GDM1 (cell line): ENCODE results near the gene ARHGAP26.

ENCODE experiments used
- DNase-seq: peaks from one replicate; lab custom pipeline; 2025; lab: John Stamatoyannopoulos, UW

Gene ARHGAP26

DNA sequence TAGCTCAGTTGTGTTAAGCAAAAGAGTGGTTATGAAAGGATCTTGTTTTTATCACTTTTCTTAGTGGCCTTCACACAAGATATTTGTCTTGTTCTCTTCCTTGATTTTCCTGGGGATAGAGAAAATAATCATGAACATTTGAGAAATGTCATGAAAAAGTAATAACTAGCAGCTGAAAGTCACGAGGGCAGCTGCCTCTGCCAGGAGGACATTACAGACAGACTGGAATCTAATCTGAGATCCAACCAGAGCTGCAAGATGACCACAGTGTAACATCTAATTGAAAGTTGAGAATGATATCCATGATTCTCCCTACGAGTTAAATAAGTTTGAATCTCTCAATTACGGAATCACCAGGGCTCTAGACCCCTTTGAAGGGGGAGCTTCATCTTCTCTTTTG, 274.9 kb downstream of the ARHGAP26 start:
- no peak for DNase-seq

DNA sequence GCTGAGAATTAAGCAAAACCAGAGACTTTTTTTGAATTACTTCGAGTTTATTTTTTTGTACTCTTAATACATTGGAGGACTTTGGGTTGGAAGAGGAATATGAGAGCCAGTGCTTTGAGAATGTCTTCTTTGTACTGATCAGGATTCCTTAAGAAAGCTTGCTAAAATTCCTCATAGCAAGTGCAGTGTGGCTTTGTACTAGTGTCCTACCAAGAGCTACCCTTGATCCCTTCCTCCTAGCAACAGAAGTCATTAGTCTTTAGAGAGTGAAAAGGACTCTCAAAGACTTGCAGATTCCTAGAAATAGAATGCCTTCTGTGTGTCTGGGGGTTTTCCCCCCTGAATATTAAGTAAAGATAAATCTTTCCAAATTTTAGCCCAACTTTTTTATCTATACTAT, 276.1 kb downstream of the ARHGAP26 start:
- DNase-seq: no peak

DNA sequence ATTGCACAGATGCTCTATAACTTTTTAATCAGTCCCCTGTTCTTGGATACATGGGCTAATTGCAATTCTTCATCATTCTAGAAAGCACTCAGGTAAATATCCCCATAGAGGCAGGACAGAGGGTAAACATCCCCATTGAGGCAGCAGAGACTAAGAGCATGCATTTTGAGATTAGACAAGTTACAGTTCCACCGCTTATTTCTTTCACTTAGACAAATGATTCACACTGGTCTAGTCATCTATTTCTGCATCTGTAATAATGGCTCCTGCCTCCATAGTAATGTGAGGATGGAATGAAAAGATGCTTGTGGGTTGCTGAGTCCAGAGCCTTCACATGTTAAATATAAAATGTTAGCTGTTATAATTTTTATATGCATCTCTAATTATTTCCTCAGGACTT, 276.9 kb downstream of the ARHGAP26 start:
- DNase-seq: no peak

DNA sequence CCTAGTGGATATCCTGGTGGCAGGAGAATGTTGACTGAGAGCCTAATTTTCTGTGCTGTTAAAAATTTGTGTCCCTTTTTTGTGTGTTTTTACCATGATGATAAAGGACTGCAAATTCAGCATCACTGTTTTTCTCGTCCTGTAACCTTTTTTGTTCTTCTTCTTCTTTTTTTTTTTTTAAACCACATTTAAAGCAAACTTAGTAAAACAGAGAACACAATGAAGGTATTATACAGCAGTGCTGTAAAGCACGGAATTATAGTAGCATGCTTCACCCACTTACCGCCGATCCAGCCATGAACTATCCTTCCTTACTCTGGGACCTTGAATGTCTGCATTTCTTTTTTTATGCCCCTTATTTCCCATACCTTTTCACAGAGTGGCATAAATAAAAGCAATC, 280.0 kb downstream of the ARHGAP26 start:
- DNase-seq: no peak

DNA sequence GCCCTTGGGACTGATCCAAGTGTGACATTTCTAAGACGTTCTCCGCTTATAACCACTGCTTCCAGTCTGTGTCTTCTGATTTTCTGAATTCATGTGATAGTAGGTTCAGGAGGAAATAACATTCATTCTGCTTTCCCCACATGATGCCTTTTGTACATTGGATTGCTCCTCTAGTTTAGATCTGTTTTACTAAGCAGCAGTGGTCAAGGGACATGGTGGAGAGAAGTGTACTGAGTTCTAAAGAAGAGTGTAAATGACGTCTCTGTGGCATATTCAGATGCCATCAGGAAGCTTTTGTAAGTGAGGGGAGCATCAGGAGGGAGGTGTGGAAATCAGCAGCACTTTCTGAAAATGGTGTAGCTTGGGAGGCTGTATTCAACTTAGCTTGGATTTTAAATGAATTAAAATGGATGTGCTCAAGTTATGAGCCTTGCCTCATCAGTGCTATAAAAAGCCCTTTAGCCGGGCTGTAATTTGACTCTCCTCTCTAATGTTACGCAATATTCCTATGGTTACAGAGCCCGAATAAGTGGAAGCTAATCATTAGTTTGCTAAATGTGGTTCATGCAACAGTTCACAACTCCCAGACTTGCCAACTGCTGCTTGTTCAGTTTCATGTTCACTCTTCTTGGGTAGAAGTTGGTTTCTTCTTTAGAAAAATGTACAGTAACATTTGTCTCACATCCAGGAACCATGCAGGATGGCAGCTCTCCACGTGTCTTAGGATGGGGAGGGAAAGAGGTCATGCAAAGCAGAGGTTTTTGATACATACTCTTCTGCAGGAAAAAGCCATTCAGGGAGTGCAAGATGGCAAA, 281.3 kb downstream of the ARHGAP26 start:
- no peak for DNase-seq

DNA sequence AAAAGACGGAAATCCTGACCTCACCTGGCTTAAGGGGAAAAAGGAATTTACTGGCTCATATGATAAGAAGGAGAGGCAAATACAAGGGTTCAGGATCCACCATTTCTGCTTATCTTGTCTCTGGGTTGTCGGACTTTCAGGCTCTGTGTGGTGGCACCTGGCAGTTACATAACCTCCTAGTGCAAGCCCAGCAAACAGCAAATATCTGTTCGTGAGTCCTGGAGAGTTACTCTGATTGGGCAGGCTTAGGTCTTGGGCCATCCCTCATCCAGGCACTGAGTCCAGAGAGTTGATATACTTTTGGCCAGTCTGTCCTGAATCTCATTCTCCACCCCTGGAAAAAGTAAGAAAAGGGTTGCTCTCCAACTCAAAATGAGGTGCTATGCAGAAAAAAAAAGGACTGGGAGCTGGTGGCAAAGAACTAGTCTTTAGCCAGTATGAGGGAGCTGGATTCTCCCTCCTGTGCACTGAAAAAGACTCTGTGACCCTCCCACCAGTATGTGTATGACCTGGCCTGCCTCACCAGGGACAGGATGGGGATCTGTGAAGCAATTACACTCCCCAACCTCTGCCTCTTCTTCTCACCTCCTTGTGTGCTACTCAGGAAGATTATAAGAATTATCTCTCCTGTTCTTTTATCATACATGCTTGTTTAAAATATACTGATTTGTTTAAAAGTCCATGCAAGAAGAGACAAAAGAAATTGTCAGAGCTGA, 282.9 kb downstream of the ARHGAP26 start:
- DNase-seq: no peak

DNA sequence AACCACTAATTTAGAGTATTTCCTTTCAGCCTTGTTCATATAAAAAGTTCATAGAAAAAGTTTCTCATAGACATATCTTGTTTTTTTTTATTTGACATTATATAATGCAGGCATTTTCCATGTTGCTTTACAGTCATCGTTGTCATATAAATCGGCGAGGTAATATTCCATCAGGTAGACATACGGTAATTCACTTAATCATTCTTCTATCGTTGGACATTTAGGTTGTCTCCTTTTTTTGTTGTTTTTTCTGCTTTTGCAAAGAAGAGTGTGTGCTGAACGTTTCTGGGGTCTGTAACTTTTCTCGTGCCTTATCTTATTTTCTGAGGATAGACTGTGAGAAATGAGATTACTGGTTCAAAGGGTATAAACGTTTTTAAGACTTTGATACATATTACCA, 283.6 kb downstream of the ARHGAP26 start:
- DNase-seq: no peak

DNA sequence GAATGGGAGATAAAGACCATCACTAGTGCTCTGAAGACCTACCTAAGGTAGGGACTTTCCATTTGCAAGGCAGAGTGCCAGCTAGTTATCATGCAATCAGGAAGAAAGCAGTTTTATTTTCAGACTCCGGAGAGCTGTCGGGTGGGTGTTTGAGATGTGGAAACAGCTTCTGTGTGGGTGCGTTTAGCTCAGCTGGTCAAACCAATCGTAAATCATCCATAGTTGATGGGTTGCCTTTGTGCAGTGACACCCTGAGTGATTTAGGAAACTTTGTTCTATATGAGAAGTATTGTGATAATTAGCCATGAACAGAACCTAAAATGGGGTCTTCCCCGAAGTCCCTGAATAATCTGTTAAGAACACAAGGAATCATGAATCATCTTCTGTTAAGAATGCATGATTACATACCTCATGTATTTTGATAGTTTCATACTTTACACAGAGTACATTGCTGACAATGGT, 284.3 kb downstream of the ARHGAP26 start:
- no peak for DNase-seq

DNA sequence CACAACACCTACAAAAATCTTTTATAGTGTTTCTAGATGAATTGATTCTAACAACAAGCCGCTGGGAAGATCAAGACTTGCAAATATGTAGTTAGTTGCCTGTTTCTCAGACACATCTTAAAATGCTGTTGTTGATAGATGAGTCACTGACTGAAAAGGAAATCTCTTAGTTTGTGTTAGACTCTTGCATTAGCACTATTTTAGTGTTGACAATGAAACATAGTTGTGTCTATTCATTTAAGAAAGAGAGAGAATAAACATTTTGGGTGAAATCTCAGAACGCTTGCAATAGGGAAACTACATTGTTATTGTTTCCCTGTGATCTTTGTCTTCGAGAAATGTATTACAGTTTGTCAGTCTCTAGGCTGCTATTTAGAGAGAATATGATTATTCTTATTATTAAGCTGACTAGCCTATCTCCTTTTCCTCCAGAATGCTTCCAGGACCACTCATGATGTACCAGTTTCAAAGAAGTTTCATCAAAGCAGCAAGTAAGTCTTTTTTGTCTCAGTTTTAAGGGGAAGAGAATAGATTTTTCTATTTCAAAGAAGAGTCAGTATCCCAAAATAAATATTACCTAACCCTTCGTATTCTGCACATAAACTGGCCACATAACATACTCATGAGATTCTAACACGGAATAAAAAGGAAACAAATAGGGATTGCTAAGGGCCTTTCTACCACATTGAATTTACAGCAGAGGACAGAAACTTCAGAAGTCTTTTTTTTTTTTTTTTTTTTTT, 285.6 kb downstream of the ARHGAP26 start:
- no peak for DNase-seq

DNA sequence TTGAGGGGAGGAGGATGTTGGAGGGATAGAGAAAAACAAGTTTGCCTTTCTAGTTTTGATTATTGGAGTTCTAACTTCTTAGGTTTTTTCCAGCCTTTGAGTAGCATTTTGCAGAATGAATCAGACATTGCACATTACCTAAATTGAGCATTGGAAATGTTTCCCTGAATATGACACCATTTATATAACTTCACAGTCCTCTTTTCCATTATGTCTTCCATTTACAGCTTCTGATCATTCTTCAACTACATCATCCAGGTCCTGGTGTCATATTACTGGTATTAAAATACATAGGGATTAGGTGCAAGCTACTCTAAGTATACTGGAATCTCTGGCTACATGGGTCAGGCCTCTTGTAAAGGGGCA, 286.1 kb downstream of the ARHGAP26 start:
- no peak for DNase-seq

DNA sequence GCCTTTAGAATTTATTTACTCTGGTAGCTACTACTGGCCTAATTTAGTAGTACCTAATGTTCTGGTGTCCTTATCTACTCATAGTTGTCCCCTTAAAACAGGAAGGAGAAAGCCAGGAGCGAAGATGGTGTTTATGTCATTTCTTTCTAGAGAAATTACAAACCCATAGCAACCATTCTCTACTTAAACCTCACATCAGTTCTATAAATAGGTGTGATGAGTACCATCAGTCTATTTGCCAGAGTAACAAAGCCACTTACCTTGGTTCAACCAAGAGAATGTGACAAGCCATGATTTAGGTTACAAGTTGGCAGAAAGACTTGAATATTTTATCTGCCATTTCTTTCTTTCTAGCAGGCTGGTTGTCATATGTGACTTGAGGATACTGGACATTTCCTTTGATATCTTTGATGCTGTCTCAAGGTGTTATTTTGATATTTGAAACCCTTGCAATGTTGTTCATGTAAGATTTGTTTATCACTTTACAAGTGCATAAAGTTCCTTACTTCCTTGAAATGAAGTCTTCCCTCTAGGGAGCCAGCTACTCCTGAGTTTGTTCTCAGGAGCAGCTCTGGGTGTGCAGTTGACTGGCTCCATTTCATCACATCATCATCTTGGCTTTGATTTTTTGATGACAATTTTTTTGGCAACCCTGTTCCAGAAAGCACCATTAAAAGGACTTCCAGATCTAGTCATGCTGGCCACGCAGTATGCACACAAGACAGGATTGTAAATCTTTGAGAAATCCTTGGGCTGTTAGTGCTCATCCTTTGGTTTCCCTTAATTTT, 286.8 kb downstream of the ARHGAP26 start:
- no peak for DNase-seq

DNA sequence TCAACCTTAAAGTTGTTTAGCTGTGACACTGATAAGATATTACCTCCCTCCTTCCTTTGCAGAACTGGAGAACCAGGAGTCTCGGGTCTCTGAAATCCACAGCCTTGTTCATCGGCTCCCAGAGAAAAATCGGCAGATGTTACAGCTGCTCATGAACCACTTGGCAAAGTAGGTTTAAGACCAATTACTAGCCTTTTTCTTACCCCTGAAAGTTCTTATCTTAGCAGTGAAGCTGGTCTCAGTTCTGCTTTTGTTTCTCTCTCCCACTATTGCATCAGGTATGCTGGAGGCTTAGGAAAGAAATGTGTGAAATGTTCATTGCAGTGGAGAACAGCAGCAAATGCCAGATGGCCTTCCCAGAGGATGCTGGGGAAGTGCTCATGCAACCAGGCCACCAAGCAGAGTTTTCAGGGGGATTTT, 287.4 kb downstream of the ARHGAP26 start:
- DNase-seq: no peak

DNA sequence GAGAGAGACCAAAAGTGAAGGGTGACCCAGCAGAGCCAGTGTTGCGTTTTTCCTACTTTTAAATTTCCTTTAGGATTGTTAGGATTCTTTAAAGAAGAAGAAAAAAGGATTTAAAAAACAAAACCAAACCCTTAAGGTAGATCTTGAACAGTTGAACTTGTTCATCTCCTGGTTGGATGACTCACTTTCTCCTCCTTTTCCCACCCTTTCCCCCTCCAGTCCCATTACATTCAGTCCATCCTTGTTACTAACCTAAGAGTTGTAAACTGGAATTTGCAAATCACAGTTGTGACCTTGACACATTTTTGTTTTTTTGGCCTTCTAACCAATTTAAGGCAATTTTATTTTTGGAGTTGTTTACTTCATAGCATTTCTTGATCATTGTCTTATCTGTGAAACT, 289.2 kb downstream of the ARHGAP26 start:
- DNase-seq: no peak

DNA sequence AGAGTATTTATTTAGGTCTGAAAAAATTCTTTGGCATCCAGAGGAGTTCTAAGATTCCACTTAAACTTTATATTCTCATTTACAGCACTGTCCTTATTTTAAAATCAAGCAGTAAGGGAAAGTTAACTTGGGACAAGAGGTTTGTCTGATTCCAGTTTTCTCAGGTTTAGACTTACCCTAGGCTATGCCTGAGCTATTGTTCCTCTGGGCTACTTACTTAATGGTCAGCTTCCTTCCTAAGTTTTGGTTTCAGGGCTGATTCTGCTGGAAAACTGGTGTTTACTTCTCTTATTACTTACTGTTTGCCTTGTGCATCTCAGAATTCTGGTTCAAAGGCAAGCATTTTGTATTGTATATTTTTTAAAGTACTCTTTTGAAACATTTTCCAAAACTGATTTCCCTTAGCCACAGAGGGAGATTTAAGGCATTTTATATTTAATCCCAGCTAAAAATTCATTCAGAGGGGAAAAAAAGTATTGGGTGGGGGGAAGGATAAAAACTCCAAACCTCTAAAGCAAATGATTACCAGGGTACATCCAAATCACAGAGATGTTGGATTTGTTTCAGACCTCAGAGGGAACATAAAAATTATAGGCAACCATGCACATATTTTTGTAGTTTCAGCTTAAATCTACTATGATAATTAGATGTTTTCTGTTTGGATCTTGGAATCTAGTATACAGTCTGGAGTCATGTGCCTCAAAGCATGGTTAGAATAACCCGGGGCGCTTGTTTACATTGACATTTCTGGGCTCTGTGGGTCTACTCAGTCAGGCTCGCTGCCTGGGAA, 290.0 kb downstream of the ARHGAP26 start:
- DNase-seq: no peak

DNA sequence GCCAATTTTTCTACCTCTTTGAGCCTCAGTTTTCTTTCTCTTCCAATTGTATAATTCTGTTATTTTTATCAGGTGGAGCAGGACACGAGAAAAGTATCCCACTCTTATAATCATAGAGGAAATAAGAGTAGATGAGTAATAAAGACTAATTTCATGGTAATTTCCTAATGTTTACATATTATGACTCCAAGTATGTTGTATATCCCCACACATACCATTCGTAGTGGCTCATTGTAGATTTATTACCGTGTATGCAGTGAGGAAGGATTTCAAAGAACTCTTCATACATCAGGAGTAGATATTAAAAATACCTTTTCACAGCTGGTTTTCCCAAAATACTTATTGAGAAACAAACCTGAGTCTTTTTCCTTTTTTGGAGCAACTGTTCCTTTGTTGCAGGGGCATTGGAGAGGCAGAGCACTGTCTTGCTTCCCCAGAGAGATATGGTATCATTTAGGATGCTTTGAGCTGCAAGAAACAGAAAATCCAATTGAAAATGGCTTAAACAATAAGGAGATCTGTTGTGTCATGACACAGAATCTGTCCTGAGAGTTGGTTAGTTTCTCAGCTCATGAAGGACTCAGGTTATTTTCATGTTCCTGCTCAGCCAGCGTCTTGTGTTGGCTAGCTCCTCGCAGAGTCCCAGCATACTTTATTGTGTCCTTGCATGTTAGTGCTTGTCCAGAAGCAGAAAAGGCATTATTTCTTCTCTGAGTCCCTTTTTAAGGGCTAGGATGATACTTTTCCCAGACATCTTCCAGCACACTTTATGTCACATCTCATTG, 291.2 kb downstream of the ARHGAP26 start:
- no peak for DNase-seq

DNA sequence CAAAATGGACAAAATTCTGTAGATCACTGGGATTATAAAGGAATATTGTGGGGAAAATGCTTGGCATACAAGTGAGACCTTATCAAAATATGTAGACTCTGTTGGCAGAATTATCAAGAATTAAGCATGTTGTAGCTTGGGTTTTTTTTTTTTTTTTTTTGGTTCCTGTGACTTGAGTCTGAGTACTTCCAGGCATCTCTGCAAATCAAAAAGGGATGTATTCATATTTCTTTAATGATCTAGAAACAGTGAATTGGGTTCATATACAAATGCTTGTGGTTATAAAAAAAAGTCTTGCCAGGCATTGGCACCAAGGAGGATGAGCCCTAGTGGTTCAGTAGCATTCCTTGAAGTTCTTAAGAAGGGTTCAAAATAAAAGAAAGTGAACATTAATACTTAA, 292.2 kb downstream of the ARHGAP26 start:
- DNase-seq: no peak

DNA sequence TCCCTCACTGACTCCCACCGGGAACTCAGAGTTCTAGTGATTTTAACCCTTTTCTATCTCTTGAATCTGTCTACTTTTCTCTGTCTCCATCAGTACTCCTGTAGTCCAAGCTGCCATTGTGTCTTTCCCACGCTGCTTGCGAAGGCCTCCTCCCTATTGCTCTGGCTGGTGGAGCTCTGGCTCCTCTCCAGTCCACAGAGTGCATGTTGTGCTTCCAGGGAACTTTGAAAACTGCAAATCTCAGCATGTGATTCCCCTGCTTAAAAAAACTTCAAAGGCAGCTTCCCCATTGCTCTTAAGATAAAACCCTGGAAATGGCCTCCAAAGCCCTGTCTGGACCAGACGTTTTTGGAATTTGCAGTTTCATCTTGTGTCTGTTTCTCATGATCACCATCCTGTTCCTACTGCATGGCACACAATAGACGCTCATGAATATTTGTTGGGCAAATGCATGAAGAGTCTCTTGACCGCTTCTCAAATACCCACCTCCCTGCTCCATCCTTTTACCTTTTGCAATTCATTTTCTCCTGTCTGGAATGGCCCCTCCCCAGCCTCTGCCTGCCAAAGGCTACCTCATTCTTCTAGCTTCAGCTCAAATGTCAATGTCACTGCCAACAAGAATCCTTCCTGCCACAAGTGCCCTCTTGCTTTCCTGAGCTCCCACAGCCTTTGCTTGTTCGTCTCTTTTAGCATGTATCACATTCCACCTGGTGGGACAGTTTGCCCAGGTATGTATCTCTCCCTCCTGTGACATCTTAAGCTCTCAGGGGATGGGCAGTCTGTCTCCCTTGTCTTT, 293.2 kb downstream of the ARHGAP26 start:
- no peak for DNase-seq

DNA sequence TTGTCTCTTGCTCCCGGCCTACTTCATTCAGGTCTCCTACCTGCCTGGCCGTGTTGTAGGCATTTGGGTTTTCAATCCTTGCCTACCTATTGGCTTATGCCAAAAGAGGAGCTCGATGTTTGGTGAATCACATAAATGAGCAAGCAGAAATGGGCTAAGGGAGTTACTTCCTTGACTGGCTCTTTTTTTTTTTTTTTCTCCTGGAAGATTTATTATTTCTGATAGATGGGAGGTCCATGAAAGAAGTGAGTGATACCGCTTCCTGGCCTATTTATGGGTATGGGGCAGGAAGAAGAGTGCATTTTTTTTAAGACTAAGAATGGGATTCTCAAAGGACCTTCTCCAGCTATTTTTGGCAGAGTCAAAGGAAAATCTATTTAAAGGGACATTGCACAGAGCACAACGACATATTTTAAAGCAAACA, 294.1 kb downstream of the ARHGAP26 start:
- DNase-seq: no peak

DNA sequence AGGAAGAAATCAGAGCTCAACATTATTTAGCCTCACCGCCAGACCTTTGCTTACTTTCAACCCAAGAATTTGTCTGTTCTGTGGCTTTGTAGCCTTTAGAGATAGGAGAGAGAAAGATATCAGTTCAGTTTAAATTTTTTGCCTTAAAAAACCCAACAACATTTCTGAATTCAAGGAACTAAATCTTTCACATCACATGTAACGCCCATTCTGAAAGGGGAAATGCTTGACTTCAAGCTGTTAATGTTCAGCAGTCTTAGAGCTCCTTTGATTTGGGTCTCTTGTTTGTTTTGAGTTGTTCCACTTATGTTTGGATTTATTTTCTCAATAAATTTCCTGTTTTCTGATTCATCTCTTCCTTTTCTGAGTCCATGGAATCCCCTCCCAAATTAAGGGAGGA, 294.5 kb downstream of the ARHGAP26 start:
- no peak for DNase-seq
